PC-3 (cell line): ENCODE data around the gene CHN1.

ENCODE experiments used
- EZH2 ChIP-seq: fragments of 300-600 bp; sonication (generic); IDR thresholded peaks from one replicate; pipeline ENCODE4 v1.6.1; 2017; ENCODE audit warnings: antibody characterized with exemption, mild to moderate bottlenecking, low read length; ENCODE audit not compliant: unreplicated experiment
- EZH2phosphoT487 ChIP-seq: fragments of 300-600 bp; sonication (generic); IDR thresholded peaks from 2 replicates; pipeline ENCODE4 v1.6.1; 2018; ENCODE audit warnings: mild to moderate bottlenecking, antibody characterized with exemption, low read length, borderline replicate concordance
- TF ChIP-seq, protein P1 (sequence below): fragments of 300-600 bp; sonication (generic); conservative IDR thresholded peaks from 2 replicates; pipeline ENCODE4 v1.5.1; 2017; ENCODE audit warnings: antibody characterized with exemption, low read depth, mild to moderate bottlenecking, low read length

DNA sequence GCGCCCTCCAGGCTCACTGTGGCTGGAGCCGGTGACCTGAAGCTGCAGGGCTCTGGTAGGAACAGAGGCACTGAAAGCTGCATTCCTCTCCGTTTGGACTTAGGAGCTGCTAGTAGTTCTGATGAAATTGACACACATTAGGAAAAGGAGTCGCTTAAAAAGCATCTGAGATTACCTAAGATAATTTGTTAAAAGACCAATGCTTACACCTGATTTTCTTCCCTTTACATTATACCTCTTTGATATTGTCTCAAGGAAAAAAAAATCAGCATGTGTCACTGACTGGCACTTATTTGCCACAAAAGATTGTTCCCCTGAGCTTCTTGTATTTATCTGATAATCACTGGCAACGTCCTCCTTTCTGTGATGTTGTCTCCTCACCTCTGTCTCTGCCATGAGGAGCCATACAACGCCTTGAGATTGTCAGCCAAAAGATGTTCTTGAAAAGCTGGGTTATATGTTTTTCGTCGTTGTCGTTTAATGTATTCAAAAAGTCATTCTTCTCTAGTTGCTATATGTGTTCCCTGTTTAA lies 618 bp upstream of the CHN1 start:
- TF ChIP-seq, protein P1, sequence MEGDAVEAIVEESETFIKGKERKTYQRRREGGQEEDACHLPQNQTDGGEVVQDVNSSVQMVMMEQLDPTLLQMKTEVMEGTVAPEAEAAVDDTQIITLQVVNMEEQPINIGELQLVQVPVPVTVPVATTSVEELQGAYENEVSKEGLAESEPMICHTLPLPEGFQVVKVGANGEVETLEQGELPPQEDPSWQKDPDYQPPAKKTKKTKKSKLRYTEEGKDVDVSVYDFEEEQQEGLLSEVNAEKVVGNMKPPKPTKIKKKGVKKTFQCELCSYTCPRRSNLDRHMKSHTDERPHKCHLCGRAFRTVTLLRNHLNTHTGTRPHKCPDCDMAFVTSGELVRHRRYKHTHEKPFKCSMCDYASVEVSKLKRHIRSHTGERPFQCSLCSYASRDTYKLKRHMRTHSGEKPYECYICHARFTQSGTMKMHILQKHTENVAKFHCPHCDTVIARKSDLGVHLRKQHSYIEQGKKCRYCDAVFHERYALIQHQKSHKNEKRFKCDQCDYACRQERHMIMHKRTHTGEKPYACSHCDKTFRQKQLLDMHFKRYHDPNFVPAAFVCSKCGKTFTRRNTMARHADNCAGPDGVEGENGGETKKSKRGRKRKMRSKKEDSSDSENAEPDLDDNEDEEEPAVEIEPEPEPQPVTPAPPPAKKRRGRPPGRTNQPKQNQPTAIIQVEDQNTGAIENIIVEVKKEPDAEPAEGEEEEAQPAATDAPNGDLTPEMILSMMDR: no peak
- TF ChIP-seq EZH2 (no peak), EZH2phosphoT487 (no peak)
